ENCODE measurements around the gene RSRC1. TPM values are rescaled to one million over a fixed set of nuclear protein-coding genes. Genes with fewer than 3 reads are reported as not detected.

RSRC1 gene, protein sequence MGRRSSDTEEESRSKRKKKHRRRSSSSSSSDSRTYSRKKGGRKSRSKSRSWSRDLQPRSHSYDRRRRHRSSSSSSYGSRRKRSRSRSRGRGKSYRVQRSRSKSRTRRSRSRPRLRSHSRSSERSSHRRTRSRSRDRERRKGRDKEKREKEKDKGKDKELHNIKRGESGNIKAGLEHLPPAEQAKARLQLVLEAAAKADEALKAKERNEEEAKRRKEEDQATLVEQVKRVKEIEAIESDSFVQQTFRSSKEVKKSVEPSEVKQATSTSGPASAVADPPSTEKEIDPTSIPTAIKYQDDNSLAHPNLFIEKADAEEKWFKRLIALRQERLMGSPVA
- 71.0 and 75.9 TPM in 2 replicates for total RNA-seq

DNA sequence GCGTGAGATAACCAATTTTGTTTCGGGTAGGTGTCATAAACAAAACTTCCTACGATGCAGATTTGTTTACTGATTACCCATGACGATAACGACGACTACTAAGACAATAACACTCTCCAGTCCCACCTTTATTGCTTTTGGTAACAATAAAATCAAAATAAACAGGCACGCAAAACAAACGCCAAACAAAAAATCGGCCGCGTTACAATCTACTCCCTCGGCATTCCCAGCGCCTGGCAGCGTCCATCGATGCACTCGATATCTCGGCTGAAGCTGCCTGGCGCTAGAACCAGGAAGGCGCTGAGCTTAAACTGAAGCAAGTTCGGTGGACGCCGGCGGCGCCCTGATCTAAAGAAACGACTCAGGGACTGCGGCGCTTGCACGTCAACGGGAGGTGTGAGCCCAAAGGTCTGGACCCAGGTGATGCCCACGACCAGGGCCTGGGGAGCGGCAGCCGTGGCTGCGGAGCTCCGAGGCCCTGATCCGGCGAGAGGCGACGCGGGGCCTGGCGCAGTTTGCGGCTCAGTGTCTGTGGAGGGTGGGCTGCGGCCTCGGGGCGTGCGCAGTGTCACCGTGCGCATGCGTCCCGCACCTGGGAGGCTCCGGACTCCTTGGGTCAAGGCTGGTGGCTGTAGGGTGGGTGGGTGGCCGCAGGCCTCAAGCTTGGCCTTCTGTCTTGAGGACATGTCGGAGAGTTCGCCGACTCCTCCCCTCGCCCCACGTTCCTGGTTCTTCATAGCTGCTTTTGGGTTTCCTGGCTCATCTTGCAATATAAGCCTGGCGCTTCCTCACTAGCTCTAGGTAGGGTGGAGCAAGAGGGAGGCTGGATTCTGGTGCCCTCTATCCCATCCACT, at the start of gene RSRC1:
RSRC1 (plus strand) TSS at position 286 of the 854 bp plus-strand sequence. CDS start 12,016 bp downstream, outside the sequence.

DNA sequence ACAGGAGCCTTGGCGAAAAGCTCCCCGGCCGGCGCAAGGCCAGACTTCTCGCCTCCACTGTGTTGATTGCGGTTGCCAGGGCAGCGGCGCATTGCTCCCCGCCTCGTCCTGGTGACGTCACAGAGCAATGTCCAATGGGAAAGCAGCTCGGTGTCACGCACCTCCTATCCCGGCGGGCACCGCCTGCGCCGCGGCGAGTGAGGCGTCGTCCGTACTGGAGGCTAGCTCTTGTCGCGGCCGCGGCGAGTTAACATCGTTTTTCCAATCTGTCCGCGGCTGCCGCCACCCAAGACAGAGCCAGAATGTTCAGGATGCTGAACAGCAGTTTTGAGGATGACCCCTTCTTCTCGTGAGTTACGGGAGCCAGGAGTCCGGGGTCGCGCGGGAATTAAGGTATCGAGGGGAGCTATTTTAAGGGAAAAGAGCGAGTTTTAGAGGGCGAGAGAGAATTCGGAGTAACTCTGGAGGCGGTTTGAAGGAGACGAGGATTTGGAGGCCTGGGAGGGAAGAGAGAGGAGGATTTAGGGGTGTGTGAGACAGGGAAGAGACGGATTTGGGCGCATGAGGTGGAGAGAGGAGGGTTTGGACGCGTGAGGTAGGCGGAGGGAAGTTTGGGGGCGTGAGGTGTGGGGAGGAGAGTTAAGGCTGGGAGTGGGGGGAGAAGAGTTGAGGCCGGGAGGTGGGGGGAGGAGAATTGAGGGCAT, 461.3 kb downstream of the RSRC1 start, which contains the start of gene MLF1:
MLF1 (plus strand) TSS at position 196 of the 704 bp plus-strand sequence; CDS start at position 303, 107 bp downstream.

Other genes starting within 250 kb of the RSRC1 start
- 9.5 and 12.8 TPM in 2 replicates for gene SHOX2, start 3.7 kb upstream of the RSRC1 start, total RNA-seq